HEK293 (cell line): ENCODE data around the gene PNPLA2.

Source experiments
- CTCF ChIP-seq: fragments of 450-650 bp; formaldehyde crosslinking; IDR thresholded peaks from 2 replicates; pipeline ENCODE4 v1.5.1; 2016; ENCODE audit warnings: missing biosample characterization, missing genetic modification characterization
- TCF7L2 ChIP-seq: IDR thresholded peaks from 2 replicates; pipeline ENCODE4 v1.6.1; 2011; ENCODE audit warnings: low read depth, mild to moderate bottlenecking, inconsistent platforms, low read length, moderate library complexity, borderline replicate concordance
- ZNF223 ChIP-seq: fragments of 450-650 bp; formaldehyde crosslinking; IDR thresholded peaks from 2 replicates; pipeline ENCODE4 v1.5.1; 2016; ENCODE audit warnings: missing biosample characterization, missing genetic modification characterization
- ZNF792 ChIP-seq: fragments of 450-650 bp; formaldehyde crosslinking; IDR thresholded peaks from 2 replicates; pipeline ENCODE4 v1.5.1; 2016; ENCODE audit warnings: missing biosample characterization, missing genetic modification characterization
- ZNF830 ChIP-seq: fragments of 450-650 bp; IDR thresholded peaks from 2 replicates; pipeline ENCODE4 v1.5.0; 2018; ENCODE audit warnings: missing biosample characterization, missing genetic modification characterization, low read depth, mild to moderate bottlenecking, moderate library complexity

GRCh38 chr11:804599-804964 lies 14.1 kb upstream of the PNPLA2 start:
- TF ChIP-seq ZNF792 (tag by site-specific recombination), result no peak
- TF ChIP-seq CTCF (tag by site-specific recombination), result no peak
- TF ChIP-seq ZNF223, result peak; percentile 33; the same call in 1 of the 2 replicates
- TF ChIP-seq TCF7L2, result no peak
- TF ChIP-seq ZNF830, result no peak
